T-helper 9 cell (primary cell): ENCODE measurements around the gene CORO7.

ENCODE experiments used
- DNase-seq: peaks from one replicate; pipeline ENCODE4 v3.0.0-alpha.2; 2020

The CORO7 gene

DNA sequence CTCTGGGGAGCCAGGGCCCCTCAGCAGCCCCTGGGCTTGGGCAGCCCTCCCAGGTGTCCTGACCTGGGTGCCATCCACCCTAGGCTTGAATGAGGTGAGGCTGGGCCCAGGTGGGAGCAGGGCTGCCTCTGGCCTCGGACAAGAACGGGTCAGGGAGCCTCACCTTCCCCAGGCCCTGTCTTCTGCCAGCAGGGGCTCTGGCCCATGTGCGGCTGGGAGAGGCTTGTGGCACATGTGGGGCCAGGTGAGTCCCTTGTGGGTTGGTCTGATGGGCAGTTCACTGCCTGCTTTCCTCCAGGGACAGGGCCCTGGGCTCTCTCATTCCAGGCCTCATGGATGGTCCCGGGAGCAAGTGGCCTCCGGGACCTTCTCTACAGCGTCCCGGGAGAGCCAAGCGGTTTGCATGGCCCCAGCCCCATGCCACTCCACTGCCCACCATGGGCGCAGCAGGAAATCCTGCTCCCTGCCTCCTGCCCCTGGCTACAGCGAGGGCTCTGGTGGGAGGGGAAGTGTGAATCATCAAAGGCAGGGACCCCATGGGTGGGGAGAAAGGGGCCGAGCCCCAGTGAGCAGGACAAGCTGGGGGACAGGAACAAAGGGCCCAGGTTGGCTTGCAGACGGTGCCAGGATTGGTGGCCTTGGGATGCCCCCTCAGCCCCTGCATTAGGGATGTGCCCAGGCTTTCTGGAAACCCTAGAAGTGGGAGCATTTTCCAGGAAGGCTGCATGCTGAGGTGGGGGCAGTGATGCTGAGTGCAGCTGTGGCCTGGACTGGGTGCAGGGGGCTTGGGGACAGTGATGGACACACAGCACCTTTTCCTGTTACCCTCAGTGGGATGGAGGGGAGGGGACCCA lies 32.6 kb downstream of the CORO7 start:
- no peak for DNase-seq

DNA sequence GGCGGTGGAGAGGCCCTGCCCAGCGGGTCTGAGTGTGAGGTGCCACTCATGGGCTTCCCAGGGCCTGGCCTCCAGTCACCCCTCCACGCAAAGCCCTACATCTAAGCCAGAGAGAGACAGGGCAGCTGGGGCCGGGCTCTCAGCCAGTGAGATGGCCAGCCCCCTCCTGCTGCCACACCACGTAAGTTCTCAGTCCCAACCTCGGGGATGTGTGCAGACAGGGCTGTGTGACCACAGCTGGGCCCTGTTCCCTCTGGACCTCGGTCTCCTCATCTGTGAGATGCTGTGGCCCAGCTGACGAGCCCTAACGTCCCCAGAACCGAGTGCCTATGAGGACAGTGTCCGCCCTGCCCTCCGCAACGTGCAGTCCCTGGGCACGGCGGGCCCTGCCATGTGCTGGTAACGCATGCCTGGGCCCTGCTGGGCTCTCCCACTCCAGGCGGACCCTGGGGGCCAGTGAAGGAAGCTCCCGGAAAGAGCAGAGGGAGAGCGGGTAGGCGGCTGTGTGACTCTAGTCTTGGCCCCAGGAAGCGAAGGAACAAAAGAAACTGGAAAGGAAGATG lies 33.5 kb downstream of the CORO7 start:
- DNase-seq: no peak

DNA sequence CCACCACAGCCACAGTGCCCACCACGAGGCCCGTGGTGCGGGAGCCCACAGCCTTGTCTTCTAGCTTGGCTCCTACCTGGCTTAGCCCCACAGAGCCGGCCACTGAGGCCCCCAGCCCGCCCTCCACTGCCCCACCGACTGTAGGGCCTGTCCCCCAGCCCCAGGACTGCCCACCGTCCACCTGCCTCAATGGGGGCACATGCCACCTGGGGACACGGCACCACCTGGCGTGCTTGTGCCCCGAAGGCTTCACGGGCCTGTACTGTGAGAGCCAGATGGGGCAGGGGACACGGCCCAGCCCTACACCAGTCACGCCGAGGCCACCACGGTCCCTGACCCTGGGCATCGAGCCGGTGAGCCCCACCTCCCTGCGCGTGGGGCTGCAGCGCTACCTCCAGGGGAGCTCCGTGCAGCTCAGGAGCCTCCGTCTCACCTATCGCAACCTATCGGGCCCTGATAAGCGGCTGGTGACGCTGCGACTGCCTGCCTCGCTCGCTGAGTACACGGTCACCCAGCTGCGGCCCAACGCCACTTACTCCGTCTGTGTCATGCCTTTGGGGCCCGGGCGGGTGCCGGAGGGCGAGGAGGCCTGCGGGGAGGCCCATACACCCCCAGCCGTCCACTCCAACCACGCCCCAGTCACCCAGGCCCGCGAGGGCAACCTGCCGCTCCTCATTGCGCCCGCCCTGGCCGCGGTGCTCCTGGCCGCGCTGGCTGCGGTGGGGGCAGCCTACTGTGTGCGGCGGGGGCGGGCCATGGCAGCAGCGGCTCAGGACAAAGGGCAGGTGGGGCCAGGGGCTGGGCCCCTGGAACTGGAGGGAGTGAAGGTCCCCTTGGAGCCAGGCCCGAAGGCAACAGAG lies 34.2 kb downstream of the CORO7 start:
- DNase-seq: no peak

DNA sequence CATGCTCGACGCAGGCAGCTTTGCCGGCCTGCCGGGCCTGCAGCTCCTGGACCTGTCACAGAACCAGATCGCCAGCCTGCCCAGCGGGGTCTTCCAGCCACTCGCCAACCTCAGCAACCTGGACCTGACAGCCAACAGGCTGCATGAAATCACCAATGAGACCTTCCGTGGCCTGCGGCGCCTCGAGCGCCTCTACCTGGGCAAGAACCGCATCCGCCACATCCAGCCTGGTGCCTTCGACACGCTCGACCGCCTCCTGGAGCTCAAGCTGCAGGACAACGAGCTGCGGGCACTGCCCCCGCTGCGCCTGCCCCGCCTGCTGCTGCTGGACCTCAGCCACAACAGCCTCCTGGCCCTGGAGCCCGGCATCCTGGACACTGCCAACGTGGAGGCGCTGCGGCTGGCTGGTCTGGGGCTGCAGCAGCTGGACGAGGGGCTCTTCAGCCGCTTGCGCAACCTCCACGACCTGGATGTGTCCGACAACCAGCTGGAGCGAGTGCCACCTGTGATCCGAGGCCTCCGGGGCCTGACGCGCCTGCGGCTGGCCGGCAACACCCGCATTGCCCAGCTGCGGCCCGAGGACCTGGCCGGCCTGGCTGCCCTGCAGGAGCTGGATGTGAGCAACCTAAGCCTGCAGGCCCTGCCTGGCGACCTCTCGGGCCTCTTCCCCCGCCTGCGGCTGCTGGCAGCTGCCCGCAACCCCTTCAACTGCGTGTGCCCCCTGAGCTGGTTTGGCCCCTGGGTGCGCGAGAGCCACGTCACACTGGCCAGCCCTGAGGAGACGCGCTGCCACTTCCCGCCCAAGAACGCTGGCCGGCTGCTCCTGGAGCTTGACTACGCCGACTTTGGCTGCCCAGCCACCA lies 35.1 kb downstream of the CORO7 start:
- no peak for DNase-seq

DNA sequence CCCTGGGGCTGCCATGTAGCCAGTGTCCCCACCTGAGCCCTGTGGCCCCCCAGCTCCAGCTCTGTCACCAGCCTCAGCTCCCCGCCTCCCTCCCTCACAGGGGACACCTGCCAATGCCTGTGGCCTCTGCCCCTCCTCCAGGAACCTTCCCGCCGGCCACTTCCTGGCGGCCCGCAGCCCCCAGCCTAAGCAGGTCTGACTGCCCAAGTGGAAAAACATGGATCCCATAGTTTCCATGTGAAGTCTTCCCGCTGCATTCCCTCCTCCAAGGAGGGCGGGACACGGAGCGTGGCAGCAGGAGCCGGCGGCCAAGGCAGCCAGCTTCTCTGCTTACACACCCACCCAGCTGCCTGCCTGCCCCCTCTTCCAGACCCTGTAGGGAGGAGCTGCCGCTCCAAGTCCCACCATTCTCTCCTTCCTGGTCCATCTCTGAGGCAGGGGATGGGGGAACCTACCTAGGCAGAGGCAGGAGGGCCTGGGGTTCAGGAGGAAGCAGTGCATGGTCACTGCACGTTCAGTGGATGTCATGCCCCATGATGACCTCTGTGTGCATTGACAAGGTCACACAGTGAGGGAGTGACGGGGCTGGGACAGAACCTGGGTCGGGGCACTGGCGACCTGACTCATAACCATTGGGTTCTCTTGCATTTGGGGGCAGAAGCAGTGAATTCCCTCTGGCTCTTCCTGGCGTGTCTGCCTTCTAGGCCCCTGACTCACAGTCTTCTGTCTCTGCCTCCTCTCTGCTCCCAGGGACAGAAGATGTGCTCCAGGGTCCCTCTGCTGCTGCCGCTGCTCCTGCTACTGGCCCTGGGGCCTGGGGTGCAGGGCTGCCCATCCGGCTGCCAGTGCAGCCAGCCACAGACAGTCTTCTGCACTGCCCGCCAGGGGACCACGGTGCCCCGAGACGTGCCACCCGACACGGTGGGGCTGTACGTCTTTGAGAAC lies 36.0 kb downstream of the CORO7 start:
- no peak for DNase-seq

DNA sequence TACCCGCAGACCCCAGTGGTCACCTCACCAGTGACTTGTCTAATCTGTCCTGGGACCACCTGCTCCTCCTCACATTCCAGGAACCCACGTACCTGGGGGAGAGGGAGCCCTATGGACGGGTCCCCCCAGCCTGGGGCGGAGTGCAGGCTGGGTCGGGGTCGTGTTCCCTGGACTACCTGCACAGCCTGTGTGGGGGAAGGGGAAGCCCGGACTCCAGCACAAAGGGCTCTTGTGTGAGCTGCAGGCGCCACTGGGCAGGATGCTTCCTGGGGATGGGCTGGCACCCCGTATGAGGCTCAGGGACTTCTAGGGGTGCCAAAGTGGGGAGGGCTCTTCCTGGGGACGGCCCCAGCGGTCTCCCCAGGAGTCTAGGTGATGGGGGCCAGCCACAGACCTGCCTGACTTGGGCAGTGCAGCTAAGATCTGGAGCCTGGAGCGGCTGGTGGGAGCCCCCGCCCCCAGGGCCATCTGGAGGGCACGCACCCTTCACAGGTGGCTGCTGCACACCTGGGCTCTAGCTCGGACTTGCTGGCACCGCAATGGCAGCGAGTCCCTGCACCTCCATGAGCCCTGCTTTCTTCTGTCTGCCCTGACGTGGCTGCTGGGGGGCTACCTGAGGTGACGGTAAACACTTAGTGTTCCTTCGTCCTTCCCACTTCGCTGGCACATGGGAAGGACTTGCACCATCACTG lies 37.3 kb downstream of the CORO7 start:
- DNase-seq: no peak

DNA sequence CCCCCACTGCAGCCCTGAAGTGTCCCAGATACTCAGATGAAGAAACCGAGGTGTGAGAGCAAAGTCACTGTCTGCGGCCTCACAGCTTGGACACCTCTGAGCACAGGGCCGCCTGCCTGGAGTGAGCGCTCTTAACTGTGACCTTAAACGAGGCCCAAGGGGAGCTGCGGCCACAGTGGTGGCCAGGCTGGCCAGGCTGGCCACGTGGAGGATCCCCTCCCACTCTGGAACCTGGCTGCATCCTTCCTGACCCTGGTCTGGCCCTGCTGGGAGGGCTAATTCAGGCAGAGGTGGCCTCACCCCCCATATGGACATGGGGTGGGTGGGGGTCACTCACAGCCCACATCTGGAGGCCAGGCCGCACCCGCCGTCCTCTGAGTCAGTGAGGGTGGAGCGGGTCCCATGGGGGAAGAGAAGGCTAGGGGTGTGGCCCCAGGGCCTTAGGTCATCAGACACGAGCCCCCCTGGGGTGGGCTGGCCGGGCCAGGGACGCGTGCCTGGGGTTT lies 38.2 kb downstream of the CORO7 start:
- DNase-seq: no peak

DNA sequence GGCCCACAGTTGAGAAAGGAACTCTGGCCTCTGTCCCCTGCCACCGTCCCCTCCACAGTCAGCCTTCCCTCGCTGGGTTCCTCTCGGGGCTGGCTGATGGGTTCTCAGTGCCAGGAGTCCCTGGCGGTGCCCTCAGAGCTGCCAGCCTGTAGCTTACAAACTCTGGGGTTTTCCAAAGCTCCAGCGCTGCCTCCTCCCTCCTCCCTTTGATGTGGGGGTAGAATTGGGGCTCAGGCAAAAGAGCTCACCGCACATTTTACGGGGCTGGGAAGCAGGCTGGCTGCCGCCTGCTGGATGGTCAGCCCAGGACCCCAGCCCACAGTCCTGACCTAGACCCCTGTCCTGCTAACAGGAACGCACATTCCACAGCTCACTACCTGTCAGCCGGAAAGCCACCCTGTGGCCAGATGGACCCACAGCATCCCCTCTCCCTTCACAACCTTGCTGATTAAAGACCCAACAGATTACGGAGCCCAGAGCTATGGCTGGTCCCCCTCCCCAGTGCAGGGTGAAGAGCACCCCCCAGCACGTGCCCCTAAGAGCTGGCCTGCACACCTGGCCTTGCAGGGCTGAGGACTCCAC lies 38.7 kb downstream of the CORO7 start:
- DNase-seq: no peak

DNA sequence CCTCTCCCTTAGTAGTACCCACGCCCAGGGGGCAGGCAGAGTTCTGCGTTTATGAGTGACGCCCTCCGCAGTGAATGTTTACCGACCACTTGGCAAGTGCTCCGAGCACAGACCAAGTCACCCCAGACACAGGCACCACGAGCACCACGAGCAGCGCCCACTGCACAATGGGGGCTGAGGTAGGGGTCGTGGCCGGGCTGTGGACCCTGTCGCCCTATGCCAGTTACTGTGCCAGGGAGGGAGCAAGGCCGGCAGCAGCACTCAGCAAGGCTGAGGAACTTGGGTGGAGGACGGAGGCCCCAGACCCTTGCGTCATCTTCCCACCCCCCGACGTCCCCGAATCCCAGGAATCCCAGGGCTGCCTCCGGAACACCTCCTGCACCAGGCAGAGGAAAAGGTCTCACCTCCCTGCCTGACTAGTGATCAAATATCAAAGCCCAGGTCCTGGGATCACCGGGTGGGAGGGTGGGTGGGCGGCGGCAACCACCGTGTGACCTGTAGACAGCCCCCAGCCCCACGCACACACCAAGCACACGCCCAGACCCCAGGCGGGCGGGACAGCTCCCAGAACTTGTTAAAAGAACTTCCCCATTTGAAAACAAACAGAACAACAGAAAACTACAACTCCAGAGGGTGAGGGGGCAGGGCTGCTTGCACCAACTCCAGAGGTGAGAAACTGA lies 39.4 kb downstream of the CORO7 start:
- no peak for DNase-seq

DNA sequence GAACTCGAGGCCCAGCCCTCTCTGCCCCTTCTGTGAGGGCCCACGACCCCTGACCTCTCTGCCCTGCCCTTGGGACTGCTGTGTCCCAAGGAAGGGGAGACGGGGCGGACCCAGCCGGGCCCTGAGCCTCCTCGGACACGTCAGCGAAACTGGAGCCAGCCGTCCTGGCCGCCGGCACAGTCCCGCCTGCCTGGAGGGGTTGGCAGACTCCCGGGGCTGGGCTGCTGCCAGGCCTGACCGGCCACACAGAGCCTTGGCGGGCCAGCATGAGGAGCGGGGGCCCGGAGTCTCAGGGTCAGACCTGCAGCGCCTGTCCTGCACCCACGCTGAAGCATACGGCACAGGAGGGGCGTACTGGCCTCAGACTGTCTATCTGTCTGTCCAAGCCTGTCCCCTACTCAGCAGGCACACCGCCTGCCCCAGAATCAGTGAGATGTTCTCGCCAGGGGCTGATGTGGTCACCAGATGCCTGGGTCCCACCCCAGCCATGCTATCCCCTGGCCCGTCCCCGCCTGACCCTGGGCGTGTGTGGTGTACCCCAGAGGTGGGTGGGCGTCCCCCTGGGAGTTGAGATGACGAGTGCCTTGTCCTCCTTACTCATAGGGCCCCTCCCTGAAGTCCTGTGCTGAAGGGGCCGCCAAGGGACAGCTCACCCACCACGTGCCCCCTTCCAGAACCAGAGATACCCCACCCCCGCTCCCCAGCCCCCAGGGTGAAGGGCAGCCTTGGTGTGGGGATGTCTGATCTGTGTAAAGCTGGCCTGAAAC lies 40.1 kb downstream of the CORO7 start:
- no peak for DNase-seq

DNA sequence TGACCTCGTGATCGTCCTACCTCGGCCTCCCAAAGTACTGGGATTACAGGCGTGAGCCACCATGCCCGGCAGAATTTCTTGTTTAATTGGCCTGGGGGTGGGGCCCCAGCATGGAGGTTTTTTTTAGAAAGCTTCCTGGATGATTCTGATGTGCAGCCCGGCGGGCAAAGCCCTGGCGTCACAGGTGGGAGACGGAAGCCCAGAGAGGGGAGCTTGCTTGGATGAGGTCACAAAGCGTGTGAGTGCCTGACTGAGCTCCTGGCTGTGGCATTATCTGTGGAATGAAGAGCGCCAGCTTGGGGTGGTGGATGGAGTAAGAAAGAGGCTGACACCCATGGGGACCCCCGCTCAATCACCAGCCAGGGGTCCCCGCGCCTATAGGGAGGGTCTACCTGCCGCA lies 40.7 kb downstream of the CORO7 start:
- no peak for DNase-seq

DNA sequence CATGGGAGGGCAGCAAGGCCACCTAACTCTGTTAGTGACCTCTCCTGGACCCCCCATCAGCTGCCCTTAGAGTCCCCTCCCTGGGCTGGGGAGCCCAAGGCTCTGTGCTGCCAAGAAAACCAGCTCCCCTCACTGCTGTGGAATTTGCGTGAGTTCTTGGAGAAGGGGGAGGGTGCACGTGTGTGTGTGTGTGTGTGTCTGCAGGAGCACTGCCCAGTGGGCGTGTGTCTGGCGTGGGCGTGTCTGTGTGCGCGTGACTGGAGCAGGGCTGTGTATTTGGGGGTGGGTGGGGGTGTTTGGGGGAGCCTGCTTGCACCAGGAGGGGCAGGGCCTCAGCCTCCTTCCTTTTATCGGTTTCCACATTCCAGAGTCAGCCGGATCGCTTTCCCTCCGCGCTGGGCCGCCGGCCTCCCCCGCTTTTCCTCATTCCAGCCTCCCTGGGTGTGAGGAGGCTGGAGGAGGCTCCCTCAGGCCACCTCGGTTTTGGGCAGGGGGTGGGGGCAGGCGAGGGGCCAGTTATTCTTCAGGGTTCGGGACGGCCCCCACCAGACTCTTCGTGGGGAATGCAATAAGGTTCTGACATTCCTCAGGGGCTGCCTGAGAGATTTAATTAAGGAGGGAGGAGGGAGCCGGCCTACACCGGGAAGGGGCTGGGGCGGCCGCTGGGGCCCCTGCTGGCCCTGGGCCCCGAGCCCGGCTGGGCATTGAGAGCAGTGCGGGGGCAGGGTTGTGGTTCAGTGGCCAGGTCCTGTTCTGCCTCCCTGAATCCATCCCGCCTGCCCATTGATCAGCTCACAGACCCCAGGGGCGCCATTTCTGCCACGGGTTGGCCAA lies 42.3 kb downstream of the CORO7 start:
- DNase-seq: no peak

DNA sequence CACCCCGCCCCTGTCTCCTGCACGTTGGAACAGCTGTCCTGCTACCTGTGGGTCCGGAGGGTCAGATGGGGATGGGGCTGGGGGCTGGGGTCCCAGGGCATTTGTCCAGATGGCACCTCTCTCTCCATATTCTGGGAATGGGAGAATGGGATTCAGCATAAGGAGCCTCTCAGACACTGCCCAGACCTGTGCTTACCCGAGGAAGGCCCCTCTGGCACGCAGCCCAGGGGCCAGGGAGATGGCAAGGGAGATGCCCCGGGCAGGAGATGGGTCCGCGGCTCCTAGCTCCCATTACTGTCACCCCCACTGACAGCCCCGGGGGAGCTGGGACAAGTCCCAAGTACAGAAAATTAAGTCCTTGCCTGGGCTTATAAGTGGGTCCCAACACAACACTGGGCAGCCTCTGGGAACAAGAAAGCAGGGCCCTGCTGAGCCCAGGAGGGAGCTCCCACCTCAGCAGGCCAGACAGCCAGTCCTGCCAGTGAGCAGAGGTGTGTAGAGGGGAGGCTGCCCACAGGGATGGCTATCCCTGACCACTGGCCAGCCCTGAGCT lies 43.0 kb downstream of the CORO7 start:
- no peak for DNase-seq

DNA sequence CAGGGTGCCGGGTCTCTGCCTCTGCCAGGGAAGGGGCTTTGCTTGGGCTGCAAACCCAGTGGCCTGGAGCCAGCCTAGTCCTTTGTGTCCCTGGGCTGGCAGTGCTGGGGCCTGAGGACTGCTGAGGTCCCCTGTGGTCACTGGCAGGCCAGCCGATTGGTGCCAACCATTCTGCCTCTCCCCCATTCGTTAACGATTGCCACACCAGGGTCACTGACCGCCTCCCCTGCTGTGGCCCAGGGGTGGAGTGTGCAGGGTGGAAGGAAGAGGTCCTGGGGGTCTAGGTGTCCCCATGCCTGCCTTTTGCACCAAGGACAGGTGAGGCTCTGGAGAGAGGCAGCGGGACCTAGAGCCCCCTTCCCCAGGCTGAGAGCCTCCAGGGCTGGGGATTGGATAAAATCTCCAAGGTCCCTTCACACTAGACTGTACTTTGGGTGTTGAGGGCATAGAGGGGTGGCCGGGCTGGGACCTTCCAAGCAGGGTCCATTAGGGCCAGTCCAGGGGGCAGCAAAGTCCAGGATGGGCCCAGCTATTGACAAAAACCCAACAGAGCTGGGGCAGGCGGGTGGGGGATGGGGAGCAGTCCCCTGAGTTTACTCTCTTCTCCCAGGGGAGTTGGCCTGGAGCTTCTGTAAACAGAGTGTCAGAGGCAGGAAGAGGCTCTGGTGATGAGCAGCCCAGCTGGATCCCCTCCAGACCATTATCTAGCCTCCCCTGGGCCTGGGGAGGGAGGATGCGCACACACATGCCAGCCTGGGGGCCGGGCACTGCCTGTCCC lies 43.6 kb downstream of the CORO7 start:
- no peak for DNase-seq

DNA sequence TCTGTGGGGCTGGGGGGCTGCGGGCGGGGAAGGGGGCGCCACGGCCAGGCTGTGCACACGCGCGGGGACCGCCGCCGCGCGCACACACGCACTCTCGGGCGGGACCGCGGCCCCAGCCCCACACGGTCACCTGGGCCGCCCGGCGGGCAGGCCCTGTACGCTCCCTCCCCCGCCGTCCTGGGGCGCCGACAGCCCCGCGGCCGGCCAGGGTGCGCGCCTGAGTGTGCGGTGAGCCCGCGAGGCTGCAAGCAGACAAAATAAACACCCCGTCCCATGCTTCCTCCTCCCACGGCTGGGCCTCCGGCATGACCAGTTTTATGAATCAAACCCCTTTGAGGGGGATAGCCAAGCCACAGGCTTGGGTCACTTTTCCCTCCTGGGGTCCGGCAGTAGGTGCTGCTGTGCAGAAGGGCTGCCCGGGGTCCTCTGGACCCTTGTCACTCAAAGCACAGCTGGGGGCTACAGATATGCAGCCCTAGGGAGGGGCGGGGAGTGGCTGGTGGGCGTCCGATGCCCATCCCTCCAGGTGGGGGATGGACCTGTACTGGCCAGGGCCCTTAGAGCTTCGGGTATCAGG lies 44.3 kb downstream of the CORO7 start:
- DNase-seq: no peak

DNA sequence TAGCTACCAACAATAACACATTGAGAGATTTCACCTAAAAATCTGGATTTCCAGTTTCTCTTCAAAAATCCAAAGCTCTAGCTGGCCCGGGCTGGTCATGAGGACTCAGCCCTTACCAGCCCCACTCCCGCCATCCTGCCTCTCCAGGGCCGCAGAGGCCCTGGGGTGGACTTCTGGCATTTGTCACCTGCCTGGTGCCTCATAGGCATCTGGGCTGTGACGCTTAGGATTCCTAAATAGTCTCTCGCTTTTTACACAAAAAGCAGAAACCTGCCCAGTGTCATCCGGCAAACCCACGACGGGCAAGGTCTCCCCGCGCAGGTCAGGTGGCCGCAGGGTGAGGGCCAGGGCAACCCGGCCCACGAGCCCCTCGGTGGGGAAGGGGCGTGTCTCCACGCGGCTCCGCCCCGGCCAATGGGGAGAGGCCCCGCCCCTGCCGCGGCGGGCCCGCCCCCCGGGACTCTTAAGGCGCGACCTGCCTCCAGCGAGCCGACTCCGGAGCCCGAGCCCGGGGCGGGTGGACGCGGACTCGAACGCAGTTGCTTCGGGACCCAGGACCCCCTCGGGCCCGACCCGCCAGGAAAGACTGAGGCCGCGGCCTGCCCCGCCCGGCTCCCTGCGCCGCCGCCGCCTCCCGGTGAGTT lies 44.9 kb downstream of the CORO7 start, which contains the start of gene VASN:
Gene VASN (plus strand): TSS at position 492 of the 644 bp plus-strand sequence. CDS start 9,030 bp downstream, outside the sequence.
- peak; percentile 72 for DNase-seq
